GM23338 (cell line): ENCODE results near the gene CD84. TPM values are rescaled to one million over a fixed set of nuclear protein-coding genes. Genes with fewer than 3 reads are reported as not detected.

Experiments
- ATAC-seq: fragments of 200-7000 bp; cut with Tn5 transposase; 3 replicates; pipeline ENCODE4 v1.9.1; 2020
- DNase-seq: peaks from one replicate; pipeline ENCODE4 v3.0.0-alpha.2; 2015; ENCODE audit warnings: low spot score
- H2AFZ ChIP-seq: fragments of 200-600 bp; sonication (generic); 2 replicates; pipeline ENCODE4 v1.8.0; 2016; ENCODE audit warnings: antibody characterized with exemption, mild to moderate bottlenecking, moderate library complexity
- H3F3A ChIP-seq: fragments of 200-600 bp; sonication (generic); replicated peaks from 2 replicates; pipeline ENCODE4 v1.8.0; 2017; ENCODE audit warnings: antibody characterized with exemption, mixed run types, low read depth
- H3K27ac ChIP-seq: fragments of 200-600 bp; sonication (generic); 2 replicates; pipeline ENCODE4 v1.6.1; 2016; ENCODE audit warnings: low read depth
- H3K27me3 ChIP-seq: fragments of 200-600 bp; sonication (generic); 2 replicates; pipeline ENCODE4 v1.8.0; 2016; ENCODE audit warnings: mild to moderate bottlenecking, mixed run types, moderate library complexity; ENCODE audit not compliant: insufficient read depth
- H3K36me3 ChIP-seq: fragments of 200-600 bp; sonication (generic); 2 replicates; pipeline ENCODE4 v1.8.0; 2016; ENCODE audit warnings: mild to moderate bottlenecking; ENCODE audit not compliant: insufficient read depth
- H3K4me1 ChIP-seq: fragments of 200-600 bp; sonication (generic); 2 replicates; pipeline ENCODE4 v1.8.0; 2016; ENCODE audit warnings: mild to moderate bottlenecking, moderate library complexity; ENCODE audit not compliant: insufficient read depth
- H3K4me2 ChIP-seq: fragments of 200-600 bp; sonication (generic); 2 replicates; pipeline ENCODE4 v1.7.1; 2017; ENCODE audit warnings: mixed run types
- H3K4me3 ChIP-seq: fragments of 200-600 bp; sonication (generic); 2 replicates; pipeline ENCODE4 v1.6.1; 2016; ENCODE audit warnings: mixed run types
- H3K79me2 ChIP-seq: fragments of 200-600 bp; sonication (generic); replicated peaks from 2 replicates; pipeline ENCODE4 v1.8.0; 2017; ENCODE audit warnings: mild to moderate bottlenecking; ENCODE audit not compliant: insufficient read depth
- H3K9me2 ChIP-seq: fragments of 200-600 bp; sonication (generic); 2 replicates; pipeline ENCODE4 v1.8.0; 2017; ENCODE audit not compliant: insufficient read depth
- H4K20me1 ChIP-seq: fragments of 200-600 bp; sonication (generic); replicated peaks from 2 replicates; pipeline ENCODE4 v1.8.0; 2017; ENCODE audit warnings: mild to moderate bottlenecking; ENCODE audit not compliant: insufficient read depth
- H3K27ac Mint-ChIP-seq: 2 replicates; pipeline ENCODE4 v1.8.0; 2020; ENCODE audit warnings: inconsistent platforms, mild to moderate bottlenecking, moderate library complexity, mixed read lengths
- H3K27me3 Mint-ChIP-seq: 3 replicates; pipeline ENCODE4 v1.8.0; 2022; ENCODE audit warnings: low read depth, mild to moderate bottlenecking, moderate library complexity, mixed read lengths, inconsistent platforms; ENCODE audit not compliant: insufficient read depth, poor library complexity
- H3K36me3 Mint-ChIP-seq: 3 replicates; pipeline ENCODE4 v1.8.0; 2021; ENCODE audit warnings: low read depth, mild to moderate bottlenecking, inconsistent platforms, moderate library complexity, mixed read lengths
- H3K4me1 Mint-ChIP-seq: 3 replicates; pipeline ENCODE4 v1.8.0; 2020; ENCODE audit warnings: mild to moderate bottlenecking, inconsistent platforms, mixed read lengths
- H3K4me3 Mint-ChIP-seq: 3 replicates; pipeline ENCODE4 v1.8.0; 2021; ENCODE audit warnings: moderate library complexity, mild to moderate bottlenecking, inconsistent platforms, mixed read lengths
- H3K9me3 Mint-ChIP-seq: 3 replicates; pipeline ENCODE4 v1.8.0; 2020; ENCODE audit warnings: moderate library complexity, mild to moderate bottlenecking, inconsistent platforms, mixed read lengths
- CREB1 ChIP-seq: fragments of 250-450 bp; sonication (Bioruptor Pico); IDR thresholded peaks from 2 replicates; pipeline ENCODE4 v1.5.0; 2020; ENCODE audit warnings: low read depth, mild to moderate bottlenecking, moderate library complexity
- EZH2 ChIP-seq: fragments of 200-600 bp; sonication (generic); IDR thresholded peaks from one replicate; pipeline ENCODE4 v1.8.0; 2017; ENCODE audit warnings: antibody characterized with exemption, mild to moderate bottlenecking, low read depth; ENCODE audit not compliant: unreplicated experiment
- EZH2phosphoT487 ChIP-seq: fragments of 200-600 bp; sonication (generic); IDR thresholded peaks from one replicate; pipeline ENCODE4 v1.8.1; 2018; ENCODE audit warnings: antibody characterized with exemption; ENCODE audit not compliant: unreplicated experiment
- NANOG ChIP-seq: IDR thresholded peaks from 2 replicates; pipeline ENCODE4 v1.6.1; 2016; ENCODE audit warnings: antibody characterized with exemption, borderline replicate concordance
- POLR2AphosphoS5 ChIP-seq: IDR thresholded peaks from 2 replicates; pipeline ENCODE4 v1.6.1; 2016; ENCODE audit warnings: antibody characterized with exemption, low read depth
- REST ChIP-seq: IDR thresholded peaks from one replicate; pipeline ENCODE4 v1.6.1; 2018; ENCODE audit warnings: antibody characterized with exemption; ENCODE audit not compliant: unreplicated experiment
- STAT1 ChIP-seq: IDR thresholded peaks from one replicate; pipeline ENCODE4 v1.6.1; 2016; ENCODE audit warnings: antibody characterized with exemption; ENCODE audit not compliant: unreplicated experiment
- ZNF114 ChIP-seq: fragments of 250-450 bp; sonication (Bioruptor Pico); IDR thresholded peaks from 2 replicates; pipeline ENCODE4 v1.5.0; 2020; ENCODE audit warnings: mild to moderate bottlenecking, moderate library complexity
- polyA plus RNA-seq: library from polyadenylated mRNA; unstranded; fragments of >200 nt; fragmentation: Nextera tagmentation; extraction: Ambion mirVana; gene quantifications from 2 replicates; pipeline ENCODE4 v1.2.1, GENCODE V29; 2016
- total RNA-seq: library from RNA; depleted of rRNA; stranded (reverse); fragments of >200 nt; shearing (Covaris generic); gene quantifications from 2 replicates; pipeline ENCODE4 v1.2.3, GENCODE V29; 2014
- TF ChIP-seq, protein P1 (sequence below): IDR thresholded peaks from 2 replicates; pipeline ENCODE4 v1.6.1; 2016; ENCODE audit warnings: antibody characterized with exemption
- TF ChIP-seq, protein P2 (sequence below), 2 experiments: fragments of 200-600 bp in 1 of 2; sonication (generic) in 1 of 2; conservative IDR thresholded peaks; 2 replicates each; pipeline versions ENCODE4 v1.5.1 to v1.6.1; 2016 to 2017; ENCODE audit warnings: antibody characterized with exemption in 2 of 2, low read depth in 2 of 2, mild to moderate bottlenecking in 2 of 2, moderate library complexity in 1 of 2

The CD84 gene
- total and polyA plus RNA-seq, 2 experiments from 2014 or later: not detected

GRCh38 chr1:160580221-160580812, 1.0 kb upstream of the CD84 start:
- no peak overlapping the region for H3K4me2 ChIP-seq
- no peak overlapping the region for H3K27ac ChIP-seq
- no peaks in the 10 kb centered on the region for H3K79me2 ChIP-seq
- H3K4me1 ChIP-seq: no peaks in the 10 kb centered on the region
- H3K4me3 Mint-ChIP-seq: no peak overlapping the region
- no peaks in the 10 kb centered on the region; the same call in 1 of the 2 replicates for H3K9me2 ChIP-seq
- H3F3A ChIP-seq: no peaks in the 10 kb centered on the region
- TF ChIP-seq, protein P1, sequence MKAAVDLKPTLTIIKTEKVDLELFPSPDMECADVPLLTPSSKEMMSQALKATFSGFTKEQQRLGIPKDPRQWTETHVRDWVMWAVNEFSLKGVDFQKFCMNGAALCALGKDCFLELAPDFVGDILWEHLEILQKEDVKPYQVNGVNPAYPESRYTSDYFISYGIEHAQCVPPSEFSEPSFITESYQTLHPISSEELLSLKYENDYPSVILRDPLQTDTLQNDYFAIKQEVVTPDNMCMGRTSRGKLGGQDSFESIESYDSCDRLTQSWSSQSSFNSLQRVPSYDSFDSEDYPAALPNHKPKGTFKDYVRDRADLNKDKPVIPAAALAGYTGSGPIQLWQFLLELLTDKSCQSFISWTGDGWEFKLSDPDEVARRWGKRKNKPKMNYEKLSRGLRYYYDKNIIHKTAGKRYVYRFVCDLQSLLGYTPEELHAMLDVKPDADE: no peak
- TF ChIP-seq NANOG (no peak), EZH2phosphoT487 (no peak), ZNF114 (CRISPR knock-in tag) (no peak), EZH2 (no peak), STAT1 (no peak), CREB1 (CRISPR knock-in tag) (no peak), POLR2AphosphoS5 (no peak)
- TF ChIP-seq, protein P2, sequence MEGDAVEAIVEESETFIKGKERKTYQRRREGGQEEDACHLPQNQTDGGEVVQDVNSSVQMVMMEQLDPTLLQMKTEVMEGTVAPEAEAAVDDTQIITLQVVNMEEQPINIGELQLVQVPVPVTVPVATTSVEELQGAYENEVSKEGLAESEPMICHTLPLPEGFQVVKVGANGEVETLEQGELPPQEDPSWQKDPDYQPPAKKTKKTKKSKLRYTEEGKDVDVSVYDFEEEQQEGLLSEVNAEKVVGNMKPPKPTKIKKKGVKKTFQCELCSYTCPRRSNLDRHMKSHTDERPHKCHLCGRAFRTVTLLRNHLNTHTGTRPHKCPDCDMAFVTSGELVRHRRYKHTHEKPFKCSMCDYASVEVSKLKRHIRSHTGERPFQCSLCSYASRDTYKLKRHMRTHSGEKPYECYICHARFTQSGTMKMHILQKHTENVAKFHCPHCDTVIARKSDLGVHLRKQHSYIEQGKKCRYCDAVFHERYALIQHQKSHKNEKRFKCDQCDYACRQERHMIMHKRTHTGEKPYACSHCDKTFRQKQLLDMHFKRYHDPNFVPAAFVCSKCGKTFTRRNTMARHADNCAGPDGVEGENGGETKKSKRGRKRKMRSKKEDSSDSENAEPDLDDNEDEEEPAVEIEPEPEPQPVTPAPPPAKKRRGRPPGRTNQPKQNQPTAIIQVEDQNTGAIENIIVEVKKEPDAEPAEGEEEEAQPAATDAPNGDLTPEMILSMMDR (conservative IDR thresholded peaks at IDR 0.05; ENCODE audit: low read depth in 2 of 2): no peak
- no peaks in the 10 kb centered on the region; the same call in 2 of the 3 replicates for H3K9me3 Mint-ChIP-seq
- H4K20me1 ChIP-seq: no peaks in the 10 kb centered on the region
- no peak for ATAC-seq
- no peaks in the 10 kb centered on the region for H3K36me3 Mint-ChIP-seq
- no peaks in the 10 kb centered on the region for H3K27me3 ChIP-seq
- no peak overlapping the region for H3K27ac Mint-ChIP-seq
- H2AFZ ChIP-seq: no peak overlapping the region
- H3K4me3 ChIP-seq: no peak overlapping the region
- no peak for DNase-seq
- no peaks in the 10 kb centered on the region for H3K27me3 Mint-ChIP-seq
- H3K4me1 Mint-ChIP-seq: no peaks in the 10 kb centered on the region
- no peaks in the 10 kb centered on the region for H3K36me3 ChIP-seq

DNA sequence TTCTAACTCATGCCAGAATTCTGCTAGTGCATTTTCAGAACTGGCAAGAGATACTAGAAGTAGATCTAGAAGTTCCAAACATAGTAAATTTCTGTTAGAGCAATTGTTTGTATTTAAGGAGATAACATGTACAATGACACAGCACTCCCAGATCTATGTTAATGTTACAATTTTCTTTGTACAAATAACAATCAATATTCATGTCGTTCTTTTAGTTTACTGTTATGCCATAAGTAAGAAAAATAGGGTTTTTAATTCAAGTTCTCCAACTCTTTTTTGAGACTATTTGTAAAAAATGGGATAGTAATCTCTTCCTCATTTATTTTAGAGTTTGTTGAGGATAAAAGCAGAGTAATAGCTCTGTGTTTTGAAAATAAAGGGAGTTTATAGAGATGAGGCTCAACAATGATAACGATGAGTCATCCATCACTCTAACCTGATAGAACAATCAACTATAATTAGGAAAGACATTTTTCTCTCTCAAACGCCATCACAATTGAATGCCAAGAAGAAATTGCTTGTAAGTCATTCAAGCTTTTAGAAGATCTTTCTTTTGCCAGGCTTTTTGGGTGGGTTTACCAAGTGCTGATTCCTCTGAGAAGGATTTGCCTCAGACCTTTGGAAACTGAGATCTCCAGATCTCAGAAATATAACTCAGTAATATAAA, 638 bp downstream of the CD84 start:
- H3K4me3 Mint-ChIP-seq: no peak overlapping the region
- Histone ChIP-seq H4K20me1 (no peaks in the 10 kb centered on the region), H3K27ac (no peak overlapping the region), H3K36me3 (no peaks in the 10 kb centered on the region), H3K9me2 (no peaks in the 10 kb centered on the region; the same call in 1 of the 2 replicates), H3K4me2 (no peak overlapping the region), H3K4me1 (no peaks in the 10 kb centered on the region), H3K27me3 (no peaks in the 10 kb centered on the region), H3K4me3 (no peak overlapping the region), H2AFZ (peak overlapping the region; percentile 49; the same call in 1 of the 2 replicates), H3K79me2 (no peaks in the 10 kb centered on the region), H3F3A (no peaks in the 10 kb centered on the region)
- DNase-seq: no peak
- no peak for ATAC-seq
- H3K27me3 Mint-ChIP-seq: no peaks in the 10 kb centered on the region
- no peaks in the 10 kb centered on the region for H3K4me1 Mint-ChIP-seq
- no peaks in the 10 kb centered on the region for H3K9me3 Mint-ChIP-seq
- no peak overlapping the region for H3K27ac Mint-ChIP-seq
- no peaks in the 10 kb centered on the region for H3K36me3 Mint-ChIP-seq
- TF ChIP-seq, protein P2 (conservative IDR thresholded peaks at IDR 0.05; ENCODE audit: low read depth in 2 of 2): no peak
- TF ChIP-seq REST: no peak
- no peak for TF ChIP-seq CREB1 (CRISPR knock-in tag)
- TF ChIP-seq ZNF114 (CRISPR knock-in tag): no peak
